Natural killer cell (primary cell): ENCODE results near the gene LAMB1. TPM values are rescaled to one million over a fixed set of nuclear protein-coding genes. Genes with fewer than 3 reads are reported as not detected.

Experiments
- ATAC-seq, 3 donors: fragments of 150-1000 bp in 2 of 3; fragments of 200-7000 bp in 1 of 3; cut with Tn5 transposase; 1 replicate in 1 of 3; 2 replicates in 2 of 3; pipeline ENCODE4 v1.10.0; 2021; ENCODE audit warnings: mild to moderate bottlenecking in 2 of 3, moderate library complexity in 2 of 3
- DNase-seq, 2 donors: peaks; one replicate each; pipeline versions ENCODE4 v3.0.0 to v3.0.0-alpha.2; 2013 to 2021; ENCODE audit warnings: mixed read lengths in 1 of 2
- H3K27ac ChIP-seq: one replicate; pipeline ENCODE4 v1.5.1; 2013; ENCODE audit warnings: mild to moderate bottlenecking, low read length
- H3K27me3 ChIP-seq: one replicate; pipeline ENCODE4 v1.6.1; 2013; ENCODE audit warnings: low read length; ENCODE audit not compliant: control insufficient read depth, insufficient read depth
- H3K36me3 ChIP-seq: one replicate; pipeline ENCODE4 v1.6.1; 2013; ENCODE audit warnings: low read length; ENCODE audit not compliant: control insufficient read depth, insufficient read depth
- H3K4me1 ChIP-seq: one replicate; pipeline ENCODE4 v1.6.1; 2013; ENCODE audit warnings: low read length; ENCODE audit not compliant: control insufficient read depth, insufficient read depth
- H3K4me3 ChIP-seq: one replicate; pipeline ENCODE4 v1.5.1; 2013; ENCODE audit warnings: low read length
- H3K9me3 ChIP-seq: one replicate; pipeline ENCODE4 v1.6.1; 2013; ENCODE audit warnings: low read length; ENCODE audit not compliant: control insufficient read depth, insufficient read depth
- H3K27ac Mint-ChIP-seq, 2 donors: one replicate each; pipeline ENCODE4 v1.8.0; 2022; ENCODE audit warnings: mild to moderate bottlenecking in 2 of 2, mixed read lengths in 2 of 2, moderate library complexity in 1 of 2
- H3K27me3 Mint-ChIP-seq, 2 donors: one replicate each; pipeline ENCODE4 v1.8.0; 2022; ENCODE audit warnings: low read depth in 2 of 2, mixed read lengths in 2 of 2
- H3K36me3 Mint-ChIP-seq: one replicate; pipeline ENCODE4 v1.8.0; 2022; ENCODE audit warnings: mixed read lengths
- H3K4me1 Mint-ChIP-seq, 2 donors: one replicate each; pipeline ENCODE4 v1.8.0; 2022; ENCODE audit warnings: mixed read lengths in 2 of 2
- H3K4me3 Mint-ChIP-seq: one replicate; pipeline ENCODE4 v1.8.0; 2022; ENCODE audit warnings: mild to moderate bottlenecking, moderate library complexity, mixed read lengths
- H3K9me3 Mint-ChIP-seq, 2 donors: one replicate each; pipeline ENCODE4 v1.8.0; 2022; ENCODE audit warnings: mixed read lengths in 2 of 2
- WGBS: methylation state at CpG from one replicate; pipeline ENCODE4 v1.1.7; 2013; ENCODE audit warnings: missing lambda C conversion rate; ENCODE audit not compliant: insufficient coverage; 5-methylcytosine and 5-hydroxymethylcytosine counted together
- intact Hi-C: fragments of 100-400 bp; cut with micrococcal nuclease; formaldehyde crosslinking; loops from one replicate; pipeline ENCODE4 v1.14.2; 2022
- total RNA-seq, 4 donors: library from RNA; stranded (reverse); fragments of 120-200 nt in 1 of 4; gene quantifications; one replicate each; pipeline versions ENCODE4 v1.2.3 to v1.2.4, GENCODE V29; 2013 to 2022
- TF ChIP-seq, protein P1 (sequence below): fragments of 200-600 bp; IDR thresholded peaks from one replicate; pipeline ENCODE4 v1.8.0; 2022; ENCODE audit warnings: antibody characterized with exemption

The LAMB1 gene
- total RNA-seq, 3 donors from 2014 or later (not counting 1 experiment from before 2014, with no cell fraction given), result not detected

DNA sequence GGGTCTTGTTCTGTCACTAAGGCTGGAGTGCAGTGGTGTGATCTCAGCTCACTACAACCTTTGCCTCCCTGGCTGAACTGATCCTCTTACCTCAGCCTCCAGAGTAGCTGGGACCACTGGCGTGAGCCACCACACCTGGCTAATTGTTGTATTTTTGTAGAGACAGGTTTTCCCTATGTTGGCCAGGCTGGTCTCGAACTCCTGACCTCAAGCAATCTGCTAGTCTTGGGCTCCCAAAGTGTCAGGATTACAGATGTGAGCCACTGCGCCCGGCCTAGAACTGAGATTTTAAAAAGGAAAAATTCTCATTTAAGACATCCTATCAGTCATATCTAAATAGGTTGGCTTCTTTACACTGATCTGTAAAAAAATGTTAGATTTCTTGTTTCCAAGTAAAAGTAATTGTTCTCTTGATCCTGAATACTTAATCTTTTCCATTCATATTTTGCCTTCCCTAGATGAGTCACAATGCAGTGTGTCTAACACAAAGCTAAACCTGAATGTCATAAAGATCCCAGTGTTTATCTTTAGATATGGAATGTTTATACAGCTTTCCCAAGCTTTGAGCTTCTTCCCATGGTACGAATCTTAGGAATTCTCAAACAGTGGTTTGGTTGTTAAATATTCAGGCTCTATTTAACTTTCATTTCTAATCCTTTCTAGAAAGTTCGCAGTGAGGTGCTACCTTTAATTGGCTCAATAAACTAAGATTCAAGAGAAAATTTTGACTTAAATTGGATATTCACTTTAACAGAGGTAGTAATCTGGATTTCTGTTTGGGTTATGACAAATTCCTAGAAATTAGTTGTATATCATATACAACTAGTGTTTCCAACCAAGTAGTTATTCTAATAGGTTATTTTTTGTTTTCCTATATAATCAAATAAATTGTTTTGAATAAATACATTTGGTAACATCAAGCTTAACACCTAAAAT lies 12.1 kb upstream of the LAMB1 start:
- Histone ChIP-seq H3K27ac (no peak overlapping the region), H3K27me3 (no peaks in the 10 kb centered on the region), H3K4me1 (no peaks in the 10 kb centered on the region), H3K9me3 (no peaks in the 10 kb centered on the region), H3K4me3 (no peak overlapping the region), H3K36me3 (no peaks in the 10 kb centered on the region)
- 88% methylated on average over 2 of the region's 6 CpGs for WGBS
- TF ChIP-seq, protein P1, sequence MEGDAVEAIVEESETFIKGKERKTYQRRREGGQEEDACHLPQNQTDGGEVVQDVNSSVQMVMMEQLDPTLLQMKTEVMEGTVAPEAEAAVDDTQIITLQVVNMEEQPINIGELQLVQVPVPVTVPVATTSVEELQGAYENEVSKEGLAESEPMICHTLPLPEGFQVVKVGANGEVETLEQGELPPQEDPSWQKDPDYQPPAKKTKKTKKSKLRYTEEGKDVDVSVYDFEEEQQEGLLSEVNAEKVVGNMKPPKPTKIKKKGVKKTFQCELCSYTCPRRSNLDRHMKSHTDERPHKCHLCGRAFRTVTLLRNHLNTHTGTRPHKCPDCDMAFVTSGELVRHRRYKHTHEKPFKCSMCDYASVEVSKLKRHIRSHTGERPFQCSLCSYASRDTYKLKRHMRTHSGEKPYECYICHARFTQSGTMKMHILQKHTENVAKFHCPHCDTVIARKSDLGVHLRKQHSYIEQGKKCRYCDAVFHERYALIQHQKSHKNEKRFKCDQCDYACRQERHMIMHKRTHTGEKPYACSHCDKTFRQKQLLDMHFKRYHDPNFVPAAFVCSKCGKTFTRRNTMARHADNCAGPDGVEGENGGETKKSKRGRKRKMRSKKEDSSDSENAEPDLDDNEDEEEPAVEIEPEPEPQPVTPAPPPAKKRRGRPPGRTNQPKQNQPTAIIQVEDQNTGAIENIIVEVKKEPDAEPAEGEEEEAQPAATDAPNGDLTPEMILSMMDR, result no peak
- H3K4me1 Mint-ChIP-seq, result peaks cover 4 to 5% of the 10 kb centered on the region in 2 donors
- H3K27me3 Mint-ChIP-seq, result peaks cover 12 to 16% of the 10 kb centered on the region in 2 donors
- H3K9me3 Mint-ChIP-seq, result no peaks in the 10 kb centered on the region
- H3K27ac Mint-ChIP-seq, result no peak overlapping the region
- H3K36me3 Mint-ChIP-seq, result no peaks in the 10 kb centered on the region
- no peak for DNase-seq
- no peak for ATAC-seq
- intact Hi-C loops, result no loop called here
- no peak overlapping the region for H3K4me3 Mint-ChIP-seq

DNA sequence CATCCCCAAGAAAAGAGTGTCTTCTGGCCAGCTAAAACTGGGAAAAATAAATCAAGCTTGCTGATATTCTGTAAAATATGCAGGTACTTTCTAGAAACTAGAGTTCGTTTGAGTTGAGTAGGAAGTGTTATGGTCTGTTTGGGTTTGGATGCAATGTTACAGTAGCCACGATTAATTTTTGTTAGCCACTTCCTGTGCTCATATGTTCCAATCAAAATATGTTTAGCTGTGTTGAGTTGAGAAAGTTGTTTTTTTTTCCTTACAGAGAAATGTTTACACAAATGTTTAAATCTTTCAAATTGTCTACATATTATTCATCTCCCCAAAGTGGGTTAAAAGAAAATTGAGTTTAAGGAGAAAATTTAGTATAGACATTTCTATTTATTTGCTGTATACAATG lies 11.3 kb upstream of the LAMB1 start:
- H3K27ac Mint-ChIP-seq, result no peak overlapping the region
- H3K4me1 Mint-ChIP-seq, result peaks cover 4 to 5% of the 10 kb centered on the region in 2 donors
- H3K9me3 ChIP-seq, result no peaks in the 10 kb centered on the region
- no peaks in the 10 kb centered on the region for H3K27me3 ChIP-seq
- ATAC-seq (no peak), DNase-seq (no peak)
- H3K27ac ChIP-seq, result no peak overlapping the region
- no peaks in the 10 kb centered on the region for H3K4me1 ChIP-seq
- TF ChIP-seq, protein P1, result no peak
- intact Hi-C loops, result no loop called here
- H3K36me3 ChIP-seq, result no peaks in the 10 kb centered on the region
- no peaks in the 10 kb centered on the region for H3K36me3 Mint-ChIP-seq
- H3K27me3 Mint-ChIP-seq, result peaks cover 4 to 14% of the 10 kb centered on the region in 2 donors
- no peaks in the 10 kb centered on the region for H3K9me3 Mint-ChIP-seq
- WGBS, result 21% methylated on average over 1 of the region's 2 CpGs
- no peak overlapping the region for H3K4me3 ChIP-seq
- H3K4me3 Mint-ChIP-seq, result no peak overlapping the region

DNA sequence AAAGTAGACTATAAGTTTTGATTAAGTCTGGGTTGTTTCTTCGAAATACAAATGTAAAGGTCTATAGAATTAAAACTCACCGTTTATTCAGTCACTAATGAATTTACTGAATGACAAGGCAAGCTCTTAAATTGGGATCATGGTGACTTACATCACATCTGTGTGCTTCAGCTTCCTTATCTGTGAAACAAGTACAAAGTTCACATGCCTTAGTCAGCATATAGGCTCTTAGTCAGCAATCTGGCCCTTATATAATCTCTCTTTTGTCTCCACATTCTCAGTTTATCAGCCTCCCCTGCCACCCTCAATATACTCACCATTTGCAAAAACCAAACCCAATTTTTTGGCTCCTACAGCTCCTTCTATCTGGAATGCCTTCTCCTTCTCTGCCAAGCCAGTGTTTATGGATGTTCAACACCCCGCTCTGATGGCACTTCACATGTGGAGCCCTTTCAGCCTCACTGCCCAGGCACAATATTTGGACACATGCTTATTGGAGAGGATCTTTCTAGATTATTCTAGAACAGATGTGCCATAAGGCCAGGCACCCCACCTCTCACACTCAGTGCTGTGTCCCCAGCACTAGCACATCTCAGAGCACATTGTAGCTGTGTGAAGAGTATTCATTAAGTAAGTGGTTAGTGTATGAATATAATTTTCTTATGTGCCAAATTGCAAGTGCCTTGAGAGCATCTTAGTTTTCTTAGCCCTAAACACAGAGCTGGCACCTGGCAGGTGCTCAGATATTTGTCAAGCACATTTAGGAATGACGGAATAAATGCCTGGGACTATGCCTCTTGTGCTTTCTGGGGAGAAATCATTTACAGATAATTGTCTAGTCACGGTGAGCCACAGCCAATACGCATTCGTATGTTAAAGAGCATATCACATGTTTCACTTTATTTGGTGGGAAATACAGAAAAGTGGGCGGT lies 9.8 kb upstream of the LAMB1 start:
- H3K27ac ChIP-seq, result no peak overlapping the region
- H3K27me3 ChIP-seq, result peaks cover 4% of the 10 kb centered on the region
- H3K9me3 ChIP-seq, result no peaks in the 10 kb centered on the region
- H3K27ac Mint-ChIP-seq, result no peak overlapping the region
- H3K4me1 Mint-ChIP-seq, result peaks cover 4 to 5% of the 10 kb centered on the region in 2 donors
- H3K27me3 Mint-ChIP-seq, result peaks cover 3 to 9% of the 10 kb centered on the region in 2 donors
- ATAC-seq, result no peak
- H3K36me3 Mint-ChIP-seq, result no peaks in the 10 kb centered on the region
- no peak overlapping the region for H3K4me3 Mint-ChIP-seq
- intact Hi-C loops, result no loop called here
- WGBS, result 83% methylated on average over 7 of the region's 8 CpGs
- H3K4me1 ChIP-seq, result no peaks in the 10 kb centered on the region
- DNase-seq, result no peak
- no peaks in the 10 kb centered on the region for H3K36me3 ChIP-seq
- TF ChIP-seq, protein P1, result no peak
- no peak overlapping the region for H3K4me3 ChIP-seq
- no peaks in the 10 kb centered on the region for H3K9me3 Mint-ChIP-seq
